IPS DF 6.9 (cell line): ENCODE data around the gene SMIM12.

ENCODE experiments used
- DNase-seq: peaks from one replicate; pipeline ENCODE4 v3.0.0-alpha.2; 2013; ENCODE audit warnings: low read depth, low spot score
- H3K27ac ChIP-seq: one replicate; pipeline ENCODE4 v1.5.1; 2013; ENCODE audit warnings: low read length, control low read depth
- H3K27me3 ChIP-seq: 2 replicates; pipeline ENCODE4 v1.6.1; 2013; ENCODE audit warnings: mild to moderate bottlenecking, low read length; ENCODE audit not compliant: control insufficient read depth, insufficient read depth
- H3K36me3 ChIP-seq: 2 replicates; pipeline ENCODE4 v1.6.1; 2013; ENCODE audit warnings: low read length; ENCODE audit not compliant: control insufficient read depth, insufficient read depth
- H3K4me1 ChIP-seq: 2 replicates; pipeline ENCODE4 v1.6.1; 2013; ENCODE audit warnings: low read length; ENCODE audit not compliant: control insufficient read depth, insufficient read depth
- H3K4me3 ChIP-seq: 2 replicates; pipeline ENCODE4 v1.5.1; 2013; ENCODE audit warnings: mild to moderate bottlenecking, low read length
- H3K9me3 ChIP-seq: 2 replicates; pipeline ENCODE4 v1.6.1; 2013; ENCODE audit warnings: low read length, inconsistent platforms; ENCODE audit not compliant: control insufficient read depth, insufficient read depth
- WGBS: extraction: QIAGEN DNeasy Blood & Tissue Kit; methylation state at CpG from one replicate; pipeline ENCODE4 v1.1.7; 2013; ENCODE audit warnings: mixed read lengths, missing lambda C conversion rate; ENCODE audit not compliant: insufficient read length, insufficient coverage; 5-methylcytosine and 5-hydroxymethylcytosine counted together

The SMIM12 gene

DNA sequence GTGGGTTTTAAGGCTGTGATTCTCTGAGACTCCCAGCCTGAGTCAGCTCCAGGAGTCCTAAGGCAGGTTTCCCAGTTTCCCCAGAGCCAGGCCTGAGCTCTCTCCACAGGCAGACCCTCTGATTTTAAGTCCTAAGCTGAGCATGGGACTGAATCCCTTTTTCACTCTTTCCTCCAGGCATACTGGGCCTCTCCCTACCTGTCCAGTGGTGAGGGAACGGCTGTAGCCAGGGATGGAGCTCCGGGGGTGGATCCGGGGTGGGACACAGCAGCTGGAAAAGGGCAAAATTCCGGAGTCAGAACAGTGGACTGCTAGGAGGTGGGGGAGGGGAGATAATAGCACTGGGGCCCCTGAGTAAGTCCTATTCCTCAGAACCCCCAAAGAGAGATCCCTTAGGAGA is 39.9 kb upstream of the SMIM12 start:
- no peaks in the 10 kb centered on the region for H3K36me3 ChIP-seq
- no peaks in the 10 kb centered on the region for H3K9me3 ChIP-seq
- no peaks in the 10 kb centered on the region for H3K4me1 ChIP-seq
- H3K27me3 ChIP-seq = no peaks in the 10 kb centered on the region
- no CpG with 5 or more reads among the region's 4 CpGs for WGBS
- no peak overlapping the region for H3K27ac ChIP-seq
- H3K4me3 ChIP-seq = no peak overlapping the region
- DNase-seq = no peak

DNA sequence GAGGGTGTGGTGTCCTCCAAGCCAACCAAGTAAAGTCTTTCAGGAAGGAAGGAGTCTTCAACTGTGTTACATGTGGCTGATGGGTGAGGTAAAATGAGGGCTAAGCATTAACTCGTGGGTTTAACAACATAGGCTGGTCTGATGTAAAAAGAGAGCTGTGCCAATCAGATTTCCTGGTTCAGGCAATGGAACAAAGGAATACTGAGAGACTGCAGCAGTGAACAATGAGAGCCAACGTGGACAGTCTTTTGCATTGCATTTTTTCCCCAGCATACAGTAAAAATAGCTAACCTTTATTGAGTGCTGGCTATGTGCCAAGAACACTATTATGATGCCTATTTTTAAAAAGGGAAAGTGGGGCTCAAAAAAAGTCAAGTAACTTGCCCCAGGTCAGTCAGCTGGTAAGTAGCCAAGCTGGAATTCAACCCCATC is 38.8 kb upstream of the SMIM12 start:
- no peaks in the 10 kb centered on the region for H3K36me3 ChIP-seq
- no peak overlapping the region for H3K27ac ChIP-seq
- no peaks in the 10 kb centered on the region for H3K4me1 ChIP-seq
- no peaks in the 10 kb centered on the region for H3K9me3 ChIP-seq
- H3K4me3 ChIP-seq = no peak overlapping the region
- DNase-seq = no peak
- WGBS = no CpG with 5 or more reads among the region's 2 CpGs
- H3K27me3 ChIP-seq = no peaks in the 10 kb centered on the region

DNA sequence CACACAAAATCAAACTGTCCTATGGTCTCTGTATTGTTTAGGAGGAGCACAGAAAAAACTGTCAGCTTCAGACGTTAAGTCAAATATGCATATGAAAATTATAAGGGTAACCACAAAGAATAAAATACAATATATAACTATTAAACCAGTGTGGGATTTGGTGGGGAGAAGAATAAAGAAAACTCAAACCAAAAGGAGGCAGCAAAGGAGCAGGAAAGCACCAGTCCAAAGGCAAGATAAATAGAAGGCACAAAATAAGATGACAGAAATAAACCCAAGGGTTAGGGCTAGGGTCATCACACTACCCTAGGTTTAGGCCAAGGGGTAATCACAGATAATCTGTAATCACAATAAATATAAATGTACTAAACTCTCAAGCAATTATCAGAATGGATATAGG is 37.1 kb upstream of the SMIM12 start:
- Histone ChIP-seq H3K27me3 (no peaks in the 10 kb centered on the region), H3K9me3 (no peaks in the 10 kb centered on the region), H3K4me3 (no peak overlapping the region), H3K27ac (no peak overlapping the region), H3K36me3 (no peaks in the 10 kb centered on the region), H3K4me1 (no peaks in the 10 kb centered on the region)
- WGBS = no CpG with 5 or more reads among the region's 1 CpG
- DNase-seq = no peak

DNA sequence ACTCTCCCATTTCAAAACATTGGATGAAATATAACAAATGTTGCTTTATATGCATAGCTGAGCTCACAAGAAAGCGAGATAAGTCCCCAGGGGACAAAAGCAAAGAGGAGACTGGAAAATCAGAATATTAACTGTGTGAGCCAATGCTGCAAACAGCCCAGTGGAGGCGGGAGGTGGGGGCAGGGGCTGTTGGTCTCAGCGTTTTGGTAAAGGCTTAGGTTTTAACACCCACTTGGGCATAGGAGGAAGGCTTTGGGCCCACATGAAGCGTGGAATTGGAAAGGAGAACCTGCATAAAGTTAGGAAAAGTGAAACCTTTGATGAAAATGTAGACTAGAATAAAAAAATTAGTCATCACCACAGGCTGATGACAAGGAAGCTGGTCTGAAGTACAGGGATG is 30.2 kb upstream of the SMIM12 start:
- H3K27ac ChIP-seq = no peak overlapping the region
- no peaks in the 10 kb centered on the region for H3K4me1 ChIP-seq
- no peak for DNase-seq
- H3K9me3 ChIP-seq = no peaks in the 10 kb centered on the region
- H3K27me3 ChIP-seq = no peaks in the 10 kb centered on the region
- H3K36me3 ChIP-seq = no peaks in the 10 kb centered on the region
- no peak overlapping the region for H3K4me3 ChIP-seq
- WGBS = no CpG with 5 or more reads among the region's 4 CpGs

DNA sequence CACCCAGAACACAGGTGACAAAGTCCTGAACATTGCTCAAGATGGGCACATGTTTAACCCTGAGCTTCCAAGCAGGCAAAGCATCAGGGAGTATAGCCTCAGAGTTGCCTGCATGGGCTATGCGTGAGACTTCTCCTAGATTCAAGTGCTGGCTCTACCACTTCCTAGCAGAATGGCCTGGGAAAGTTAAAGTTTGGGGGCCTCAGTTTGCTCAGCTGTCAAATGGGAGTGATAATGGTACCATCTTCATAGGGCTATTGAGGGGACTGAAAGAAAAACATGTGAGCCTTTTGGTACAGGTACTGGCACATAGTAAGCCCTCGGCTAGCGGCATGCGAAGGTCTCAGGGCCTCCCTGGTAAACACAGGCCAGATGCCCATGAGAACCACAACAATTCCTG is 28.0 kb upstream of the SMIM12 start:
- Histone ChIP-seq H3K9me3 (no peaks in the 10 kb centered on the region), H3K4me3 (no peak overlapping the region), H3K4me1 (no peaks in the 10 kb centered on the region), H3K27ac (no peak overlapping the region), H3K27me3 (no peaks in the 10 kb centered on the region), H3K36me3 (no peaks in the 10 kb centered on the region)
- WGBS = no CpG with 5 or more reads among the region's 4 CpGs
- DNase-seq = no peak

DNA sequence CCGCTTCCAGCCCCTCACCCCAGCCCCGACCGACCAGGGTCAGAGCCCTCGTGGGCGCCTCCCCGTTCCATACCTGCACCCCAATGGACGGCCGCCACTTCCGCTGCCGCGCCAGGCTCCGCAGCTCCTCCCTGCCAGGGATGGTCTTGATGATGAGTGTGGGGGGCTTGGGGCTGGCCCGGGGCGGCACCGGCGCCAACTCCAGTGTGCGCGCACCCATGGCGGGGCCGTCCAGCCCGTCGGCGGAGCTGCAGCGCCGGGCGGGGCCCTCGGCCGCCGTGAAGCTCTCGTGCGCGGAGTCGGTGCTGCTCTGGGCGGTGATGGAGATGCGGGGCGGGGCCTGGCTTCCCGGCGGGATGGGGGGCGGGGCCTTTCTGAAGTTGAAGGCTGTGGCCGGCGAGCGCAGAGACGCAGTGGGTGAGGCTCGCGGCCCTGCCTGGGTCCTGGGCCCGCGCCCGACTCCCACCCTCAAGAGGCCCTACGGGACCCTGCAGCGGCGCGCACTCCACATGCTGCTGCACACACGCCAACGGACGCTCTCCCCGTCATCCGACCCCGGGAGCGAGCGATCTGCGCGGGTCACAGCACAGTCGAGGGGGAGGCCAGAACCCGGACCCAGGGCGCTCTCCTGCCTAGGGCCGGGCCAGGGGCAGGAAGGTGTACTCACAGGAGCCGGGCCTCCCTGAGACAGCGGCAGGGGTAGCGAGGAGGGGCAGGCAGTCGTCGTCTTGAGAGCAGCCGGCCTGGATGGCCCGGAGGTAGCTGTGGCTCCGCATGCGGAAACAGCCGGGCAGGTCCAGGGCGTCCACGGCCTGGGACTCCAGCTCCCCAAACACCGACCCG is 26.1 kb upstream of the SMIM12 start:
- Histone ChIP-seq H3K4me3 (peak overlapping the region; percentile 68; the same call in 1 of the 2 replicates), H3K27ac (no peak overlapping the region), H3K27me3 (no peaks in the 10 kb centered on the region), H3K36me3 (no peaks in the 10 kb centered on the region), H3K9me3 (no peaks in the 10 kb centered on the region), H3K4me1 (no peaks in the 10 kb centered on the region)
- WGBS = no CpG with 5 or more reads among the region's 80 CpGs
- peak; percentile 16 for DNase-seq

DNA sequence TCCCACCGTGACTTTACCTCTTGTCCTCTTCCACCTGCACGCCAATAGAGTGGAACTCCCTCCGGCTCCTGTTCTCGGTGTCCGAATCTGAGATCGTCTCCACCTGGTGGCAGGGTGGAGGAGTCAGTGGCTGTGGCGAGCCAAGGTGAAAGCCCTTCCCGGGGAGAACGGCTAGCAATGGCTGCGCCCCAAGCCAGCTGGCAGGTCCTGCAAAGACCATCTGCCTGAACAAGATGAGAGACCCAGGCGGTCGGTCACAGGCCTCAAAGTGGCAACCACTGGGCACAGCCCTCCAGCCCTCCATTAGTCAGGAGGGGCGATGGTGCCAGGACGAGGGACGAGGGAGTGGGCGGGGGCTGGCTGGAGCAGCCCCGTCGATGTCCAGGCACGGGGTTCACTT is 25.4 kb upstream of the SMIM12 start:
- peak; percentile 33 for DNase-seq
- WGBS = no CpG with 5 or more reads among the region's 19 CpGs
- Histone ChIP-seq H3K4me1 (no peaks in the 10 kb centered on the region), H3K27me3 (no peaks in the 10 kb centered on the region), H3K4me3 (peak overlapping the region; percentile 68; the same call in 1 of the 2 replicates), H3K36me3 (no peaks in the 10 kb centered on the region), H3K27ac (no peak overlapping the region), H3K9me3 (no peaks in the 10 kb centered on the region)

DNA sequence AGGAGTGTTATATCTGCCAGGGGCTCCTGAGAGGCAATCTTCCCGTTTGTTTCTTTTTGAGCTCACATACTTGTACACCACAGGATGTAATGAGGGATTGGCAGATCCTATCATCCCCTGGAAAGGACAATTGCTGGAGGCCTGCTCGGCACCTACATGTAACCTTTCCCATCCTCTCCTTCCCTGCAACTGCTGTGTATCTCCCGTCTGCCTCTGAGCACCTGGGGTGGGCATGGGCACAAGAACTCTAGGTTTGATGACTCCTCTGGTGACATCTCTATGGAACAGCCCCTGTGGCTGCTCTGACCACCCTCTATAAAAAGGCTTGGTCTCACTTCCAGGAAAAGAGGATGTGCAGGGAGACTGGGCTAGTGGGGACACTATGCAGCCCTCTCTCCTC is 25.0 kb upstream of the SMIM12 start:
- no peaks in the 10 kb centered on the region for H3K36me3 ChIP-seq
- no peaks in the 10 kb centered on the region for H3K27me3 ChIP-seq
- no peaks in the 10 kb centered on the region for H3K4me1 ChIP-seq
- no peak overlapping the region for H3K27ac ChIP-seq
- H3K4me3 ChIP-seq = no peak overlapping the region
- no peaks in the 10 kb centered on the region for H3K9me3 ChIP-seq
- no peak for DNase-seq
- WGBS = no CpG with 5 or more reads among the region's 3 CpGs

DNA sequence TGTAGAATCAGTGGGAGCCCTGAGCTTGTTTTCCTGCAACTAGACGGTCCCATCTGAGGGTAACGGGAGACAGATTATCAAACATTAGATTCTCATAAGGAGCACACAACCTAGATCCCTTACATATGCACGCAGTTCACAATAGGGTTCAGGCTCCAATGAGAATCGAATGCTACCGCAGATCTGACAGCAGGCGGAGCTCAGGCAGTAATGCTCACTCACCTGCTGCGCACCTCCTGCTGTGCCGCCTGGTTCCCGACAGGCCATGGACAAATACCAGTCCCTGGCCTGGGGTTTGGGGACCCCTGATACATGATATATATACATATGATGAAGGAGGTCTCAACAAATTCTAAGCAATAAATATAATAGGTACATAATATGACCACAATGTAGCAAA is 19.7 kb upstream of the SMIM12 start:
- Histone ChIP-seq H3K4me1 (no peaks in the 10 kb centered on the region), H3K27ac (no peak overlapping the region), H3K36me3 (no peaks in the 10 kb centered on the region), H3K4me3 (no peak overlapping the region), H3K27me3 (no peaks in the 10 kb centered on the region), H3K9me3 (no peaks in the 10 kb centered on the region)
- no CpG with 5 or more reads among the region's 9 CpGs for WGBS
- no peak for DNase-seq

DNA sequence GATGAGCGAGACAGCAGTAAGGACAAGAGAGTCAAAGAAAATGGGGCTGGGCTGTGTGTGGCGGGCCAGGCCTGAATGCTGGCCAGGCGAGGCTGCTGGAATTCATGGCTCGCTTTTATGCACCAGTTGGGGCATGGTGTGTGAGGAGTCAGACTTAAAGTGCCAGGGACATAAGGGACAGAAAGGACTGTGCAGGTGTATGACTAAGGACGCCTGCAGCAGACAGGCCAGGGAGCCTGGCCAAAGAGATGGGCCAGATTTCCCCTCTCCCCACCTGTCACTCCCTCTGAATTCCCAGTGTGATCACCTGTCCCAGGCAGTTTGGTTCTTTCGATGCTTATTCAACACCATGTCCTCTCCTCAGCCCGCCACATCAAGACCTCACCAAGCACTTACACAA is 16.9 kb upstream of the SMIM12 start:
- Histone ChIP-seq H3K36me3 (no peaks in the 10 kb centered on the region), H3K27me3 (no peaks in the 10 kb centered on the region), H3K4me3 (no peak overlapping the region), H3K9me3 (no peaks in the 10 kb centered on the region), H3K4me1 (no peaks in the 10 kb centered on the region), H3K27ac (no peak overlapping the region)
- no CpG with 5 or more reads among the region's 7 CpGs for WGBS
- DNase-seq = no peak
